Large intestine (tissue), 3 donors: Measurements from ENCODE around the gene VOPP1. TPM values are rescaled to one million over a fixed set of nuclear protein-coding genes. Genes with fewer than 3 reads are reported as not detected.

ENCODE experiments used
- DNase-seq, 2 donors: peaks; one replicate each; pipeline versions ENCODE4 v3.0.0 to v3.0.0-alpha.2; 2013
- H3K27ac ChIP-seq: one replicate; pipeline ENCODE4 v1.5.1; 2013; ENCODE audit warnings: low read length
- H3K27me3 ChIP-seq: 2 replicates; pipeline ENCODE4 v1.6.1; 2013; ENCODE audit warnings: low read length; ENCODE audit not compliant: control insufficient read depth, insufficient read depth
- H3K36me3 ChIP-seq: 2 replicates; pipeline ENCODE4 v1.6.1; 2013; ENCODE audit warnings: low read length; ENCODE audit not compliant: control insufficient read depth, insufficient read depth
- H3K4me1 ChIP-seq: one replicate; pipeline ENCODE4 v1.6.1; 2013; ENCODE audit warnings: low read length; ENCODE audit not compliant: control insufficient read depth, insufficient read depth
- H3K4me3 ChIP-seq: one replicate; pipeline ENCODE4 v1.5.1; 2013; ENCODE audit warnings: low read length
- H3K9me3 ChIP-seq: one replicate; pipeline ENCODE4 v1.6.1; 2013; ENCODE audit warnings: mild to moderate bottlenecking, low read depth, low read length, moderate library complexity; ENCODE audit not compliant: control insufficient read depth
- WGBS: methylation state at CpG from one replicate; pipeline ENCODE4 v1.1.5; 2013; ENCODE audit warnings: low lambda C conversion rate; ENCODE audit not compliant: insufficient coverage; 5-methylcytosine and 5-hydroxymethylcytosine counted together
- polyA plus RNA-seq: library from polyadenylated mRNA; unstranded; fragments of 120-200 nt; gene quantifications from one replicate; pipeline ENCODE4 v1.2.1, GENCODE V29; 2013

Gene VOPP1
- polyA plus RNA-seq, 1 donor = 29.9 TPM

DNA sequence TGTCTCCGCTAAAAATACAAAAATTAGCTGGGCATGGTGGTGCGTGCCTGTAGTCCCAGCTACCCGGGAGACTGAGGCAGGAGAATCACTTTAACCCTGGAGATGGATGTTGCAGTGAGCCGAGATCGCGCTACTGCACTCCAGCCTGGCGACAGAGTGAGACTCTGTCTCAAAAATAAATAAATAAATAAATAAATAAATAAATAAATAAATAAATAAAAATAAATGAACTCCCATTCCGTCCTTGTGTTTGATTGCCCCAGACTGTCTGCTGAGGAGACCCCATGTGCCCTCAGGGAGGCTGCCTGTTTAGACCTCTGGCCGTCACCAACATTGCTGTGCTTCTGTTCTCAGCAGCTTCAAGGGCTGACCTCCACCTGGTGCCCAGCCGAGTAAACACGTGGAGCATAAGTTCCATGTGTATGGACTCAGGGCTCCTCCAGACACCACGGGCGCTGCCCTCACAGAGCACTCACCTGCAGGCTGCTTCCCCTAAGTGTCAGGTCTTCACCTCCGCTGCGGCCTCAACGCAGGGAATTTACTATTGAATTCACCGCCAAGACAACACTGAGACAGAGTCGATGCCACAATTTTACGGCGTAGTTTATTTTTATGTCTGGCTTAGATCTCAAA lies 32.0 kb downstream of the VOPP1 start:
- DNase-seq = no peak
- H3K4me3 ChIP-seq = no peak overlapping the region
- no peak overlapping the region for H3K27ac ChIP-seq
- H3K36me3 ChIP-seq = no peaks in the 10 kb centered on the region
- H3K27me3 ChIP-seq = no peaks in the 10 kb centered on the region
- H3K9me3 ChIP-seq = no peaks in the 10 kb centered on the region
- 90% methylated on average over 2 of the region's 20 CpGs for WGBS
- peaks cover 7% of the 10 kb centered on the region for H3K4me1 ChIP-seq

DNA sequence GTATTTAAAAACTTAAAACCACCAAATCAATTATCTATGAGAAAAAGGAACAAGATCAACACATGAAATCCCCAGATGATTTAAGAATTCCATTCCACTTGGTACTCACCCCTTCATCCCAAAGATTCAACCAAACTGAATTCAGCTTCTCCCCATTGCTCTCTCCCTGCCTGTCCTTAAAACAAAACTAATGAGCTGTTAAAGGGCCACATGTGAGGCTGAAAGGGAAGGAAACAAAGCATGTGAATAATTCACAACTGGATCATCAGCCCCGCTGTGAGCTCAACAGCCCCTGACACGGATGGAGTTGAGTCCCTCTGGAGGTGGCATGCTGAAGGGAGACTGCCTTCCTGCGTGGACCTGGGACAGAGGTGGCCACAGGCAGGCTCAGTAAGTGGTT lies 32.9 kb downstream of the VOPP1 start:
- H3K4me1 ChIP-seq = peaks cover 11% of the 10 kb centered on the region
- H3K9me3 ChIP-seq = no peaks in the 10 kb centered on the region
- no CpG with 5 or more reads among the region's 3 CpGs for WGBS
- H3K4me3 ChIP-seq = no peak overlapping the region
- no peaks in the 10 kb centered on the region for H3K27me3 ChIP-seq
- no peak overlapping the region for H3K27ac ChIP-seq
- no peak for DNase-seq
- no peaks in the 10 kb centered on the region for H3K36me3 ChIP-seq

DNA sequence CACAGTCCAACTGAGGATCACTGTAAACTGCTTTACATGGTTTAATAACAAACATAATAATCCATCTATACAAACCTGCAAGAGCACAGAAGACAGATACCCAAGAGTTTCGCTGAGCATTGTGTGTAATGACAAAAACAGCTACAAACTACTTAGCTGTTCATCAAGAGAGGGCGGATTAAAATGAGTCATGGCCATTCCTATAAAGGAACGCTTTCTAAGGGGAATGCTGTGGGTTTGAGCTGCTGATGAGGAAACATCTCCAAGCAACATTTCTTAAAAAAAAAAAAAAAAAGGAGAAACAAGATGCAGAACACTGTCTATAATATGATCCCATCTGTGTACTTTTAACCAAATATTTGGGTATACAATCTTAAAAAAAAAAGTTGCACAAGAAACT lies 33.8 kb downstream of the VOPP1 start:
- Histone ChIP-seq H3K4me1 (peaks cover 11% of the 10 kb centered on the region), H3K27me3 (no peaks in the 10 kb centered on the region), H3K4me3 (no peak overlapping the region), H3K9me3 (no peaks in the 10 kb centered on the region), H3K36me3 (no peaks in the 10 kb centered on the region), H3K27ac (no peak overlapping the region)
- WGBS = 87% methylated on average over 3 of the region's 3 CpGs
- no peak for DNase-seq

DNA sequence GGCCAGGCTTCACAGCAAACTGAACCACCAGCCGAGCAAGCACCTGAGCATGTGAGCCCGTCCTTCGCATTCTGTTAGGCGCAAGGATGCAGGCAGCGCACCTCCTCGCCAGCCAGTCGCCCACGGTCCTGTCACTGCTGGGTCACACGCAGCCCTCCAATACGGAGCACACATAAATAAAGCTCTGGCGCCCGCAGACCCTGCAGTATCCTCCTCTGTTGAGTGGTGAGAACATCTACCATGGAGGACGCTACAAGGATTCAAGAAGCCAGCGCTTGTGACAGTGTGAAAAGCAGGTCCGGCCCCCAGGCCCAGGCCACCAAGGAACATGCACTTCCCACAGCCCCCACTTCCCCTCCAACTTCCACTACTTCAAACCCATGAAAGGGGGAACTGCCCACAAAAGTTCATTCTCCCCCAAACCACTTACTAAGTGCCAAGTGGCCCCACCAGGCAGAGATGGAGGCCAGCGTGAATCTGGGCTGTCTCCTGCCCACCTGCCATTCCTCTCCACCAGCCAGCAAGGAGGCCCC lies 34.8 kb downstream of the VOPP1 start:
- Histone ChIP-seq H3K4me1 (peaks cover 11% of the 10 kb centered on the region), H3K27me3 (no peaks in the 10 kb centered on the region), H3K4me3 (no peak overlapping the region), H3K36me3 (no peaks in the 10 kb centered on the region), H3K27ac (no peak overlapping the region), H3K9me3 (no peaks in the 10 kb centered on the region)
- WGBS = no CpG with 5 or more reads among the region's 16 CpGs
- DNase-seq = no peak

DNA sequence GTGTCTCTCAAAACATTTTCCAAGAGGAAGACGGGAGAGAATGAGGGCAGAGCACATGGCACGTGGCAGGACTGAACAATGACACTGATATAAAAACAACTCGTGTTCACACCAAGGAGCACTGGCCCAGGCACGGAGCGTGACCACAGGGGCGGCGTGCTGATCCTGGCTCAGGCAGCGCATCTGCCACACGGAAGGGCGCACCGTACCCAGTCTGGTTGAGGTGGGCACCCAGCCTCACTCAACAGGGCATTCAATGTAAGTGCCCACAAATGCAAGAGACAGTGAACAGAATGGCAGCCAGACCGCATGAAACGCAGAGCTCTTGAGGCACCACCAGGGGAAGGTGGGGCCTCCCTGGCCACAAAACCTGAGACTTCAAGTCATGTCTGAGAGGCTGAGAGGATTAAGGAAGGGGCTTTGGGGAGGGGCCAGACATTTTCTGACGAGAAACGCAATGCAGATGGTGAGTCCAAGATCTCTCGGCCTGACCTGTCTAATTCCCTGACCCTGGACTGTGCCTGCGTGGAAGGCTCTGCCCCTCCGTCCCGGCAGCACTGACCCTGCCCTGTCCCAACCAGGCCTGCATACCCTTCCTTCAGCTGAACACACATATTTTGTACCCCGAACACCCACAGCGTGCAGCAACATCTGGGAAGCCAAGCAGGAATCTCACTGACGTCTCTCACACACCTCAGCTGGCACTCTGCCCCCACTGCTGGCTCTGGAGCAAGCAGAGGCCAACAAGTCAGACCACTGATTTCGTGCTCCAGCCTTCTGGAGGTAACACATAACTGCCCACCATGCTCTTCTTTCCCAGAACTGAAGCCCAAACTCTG lies 35.5 kb downstream of the VOPP1 start:
- DNase-seq = no peak
- Histone ChIP-seq H3K4me1 (peaks cover 11% of the 10 kb centered on the region), H3K36me3 (no peaks in the 10 kb centered on the region), H3K9me3 (no peaks in the 10 kb centered on the region), H3K27me3 (no peaks in the 10 kb centered on the region), H3K27ac (no peak overlapping the region), H3K4me3 (no peak overlapping the region)
- WGBS = no CpG with 5 or more reads among the region's 23 CpGs

DNA sequence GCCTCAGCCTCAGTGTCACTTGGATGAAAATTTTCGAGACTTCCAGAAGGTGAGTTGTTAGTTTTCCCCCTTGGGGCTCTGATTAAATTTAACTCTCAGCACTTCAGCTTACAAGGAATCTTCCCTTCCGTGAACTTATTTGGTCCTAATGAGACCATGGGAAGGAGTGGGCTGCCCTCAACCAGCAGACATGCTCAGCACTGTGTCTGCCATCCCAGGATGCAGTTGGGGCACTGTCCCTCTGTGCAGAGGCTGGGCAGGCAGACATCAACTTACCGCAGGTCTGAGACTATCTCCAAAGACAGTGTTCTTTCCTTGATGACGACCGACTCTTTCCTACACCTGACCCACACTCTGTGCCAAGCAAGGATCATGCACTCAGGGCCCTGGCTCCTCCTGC lies 36.7 kb downstream of the VOPP1 start:
- WGBS = no CpG with 5 or more reads among the region's 5 CpGs
- Histone ChIP-seq H3K4me1 (peaks cover 11% of the 10 kb centered on the region), H3K27me3 (no peaks in the 10 kb centered on the region), H3K36me3 (no peaks in the 10 kb centered on the region), H3K27ac (no peak overlapping the region), H3K9me3 (no peaks in the 10 kb centered on the region), H3K4me3 (no peak overlapping the region)
- DNase-seq = no peak

DNA sequence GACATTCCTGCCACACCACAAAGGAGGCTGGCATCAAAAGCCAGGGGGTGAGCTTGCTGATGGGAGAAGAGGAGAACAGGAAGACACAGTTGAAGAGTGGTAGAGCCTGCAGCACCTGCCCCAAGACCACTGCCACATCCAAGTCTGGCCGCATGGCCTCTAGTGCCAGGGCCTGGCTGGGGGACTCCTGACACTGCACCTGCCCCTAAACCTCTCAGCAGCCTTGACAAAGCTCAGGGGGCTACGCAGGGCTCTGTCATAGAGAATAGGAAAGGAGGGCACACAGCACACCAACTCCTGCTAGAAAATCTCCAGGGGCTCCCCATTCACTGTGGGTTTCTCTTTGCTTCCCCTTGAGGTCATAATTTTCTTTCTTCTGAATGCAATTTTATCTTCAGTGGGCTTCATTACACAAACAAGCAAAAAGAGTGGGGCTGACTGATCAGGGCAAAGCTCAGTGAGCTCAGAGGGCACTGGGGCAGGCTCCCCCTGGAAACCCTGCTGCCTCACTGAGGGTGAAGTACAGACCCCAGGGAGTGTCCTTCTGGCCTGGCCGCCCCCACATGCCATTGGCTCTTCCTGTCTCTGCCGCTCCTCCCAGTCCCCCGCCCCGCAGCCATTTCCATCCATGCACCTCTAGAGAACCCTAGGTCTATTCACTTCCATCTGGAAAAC lies 37.2 kb downstream of the VOPP1 start:
- DNase-seq = peak; percentile 34 to 68
- Histone ChIP-seq H3K36me3 (no peaks in the 10 kb centered on the region), H3K27ac (peak overlapping the region; percentile 20), H3K4me3 (no peak overlapping the region), H3K9me3 (no peaks in the 10 kb centered on the region), H3K27me3 (no peaks in the 10 kb centered on the region), H3K4me1 (peaks cover 11% of the 10 kb centered on the region)
- no CpG with 5 or more reads among the region's 6 CpGs for WGBS

DNA sequence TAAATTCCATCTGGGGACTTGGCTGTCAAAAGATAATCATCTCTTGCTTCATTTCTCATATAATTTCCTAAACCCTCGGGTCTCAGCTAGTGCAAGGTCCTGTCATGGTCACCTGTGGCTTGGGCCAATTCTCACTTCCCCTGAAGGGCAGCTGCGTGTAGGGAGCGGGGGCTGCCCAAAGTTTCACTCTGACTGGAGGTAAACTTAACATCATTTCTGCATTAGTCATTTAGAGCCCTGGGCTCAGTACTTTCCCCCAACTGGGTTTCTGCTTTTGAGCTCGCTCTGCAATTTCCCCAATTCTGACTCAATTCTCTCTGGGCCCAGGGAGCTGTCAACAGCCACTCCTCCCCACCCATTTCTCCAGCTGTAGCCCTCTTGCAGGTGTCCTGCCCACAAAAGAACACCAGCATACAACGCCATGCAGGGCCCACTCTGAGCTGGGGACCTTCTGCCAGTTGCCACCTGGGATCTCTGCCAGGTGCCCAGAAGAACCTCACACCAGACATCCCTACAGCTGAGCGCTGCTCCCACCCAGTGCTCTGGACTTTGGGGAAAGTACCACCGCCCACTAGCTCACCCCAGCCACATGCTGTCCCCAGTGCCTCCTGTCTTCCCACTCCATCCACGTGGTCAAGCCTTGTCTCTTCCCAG lies 37.9 kb downstream of the VOPP1 start:
- DNase-seq = no peak
- Histone ChIP-seq H3K9me3 (no peaks in the 10 kb centered on the region), H3K27ac (no peak overlapping the region), H3K4me1 (peaks cover 11% of the 10 kb centered on the region), H3K27me3 (no peaks in the 10 kb centered on the region), H3K36me3 (no peaks in the 10 kb centered on the region), H3K4me3 (no peak overlapping the region)
- WGBS = no CpG with 5 or more reads among the region's 8 CpGs

DNA sequence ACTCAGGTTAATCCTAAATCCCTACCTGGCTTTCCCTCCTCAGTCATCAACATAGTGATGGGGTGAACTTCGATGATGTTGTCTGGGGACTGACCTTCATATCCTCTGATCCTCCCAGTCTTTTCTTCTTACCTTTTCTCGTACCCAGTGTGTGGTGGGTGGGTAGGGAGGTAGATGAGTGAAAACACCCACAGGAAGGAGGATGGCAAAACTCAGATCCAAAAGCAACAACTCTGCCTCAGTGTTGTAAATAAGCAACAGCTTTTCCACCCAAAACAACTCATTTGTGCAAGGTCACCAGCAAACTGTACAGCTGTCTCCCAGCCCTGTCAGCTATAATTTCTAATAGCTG lies 38.6 kb downstream of the VOPP1 start:
- H3K9me3 ChIP-seq = no peaks in the 10 kb centered on the region
- DNase-seq = no peak
- H3K36me3 ChIP-seq = no peaks in the 10 kb centered on the region
- H3K4me1 ChIP-seq = peaks cover 11% of the 10 kb centered on the region
- no peak overlapping the region for H3K27ac ChIP-seq
- WGBS = no CpG with 5 or more reads among the region's 2 CpGs
- no peak overlapping the region for H3K4me3 ChIP-seq
- no peaks in the 10 kb centered on the region for H3K27me3 ChIP-seq

DNA sequence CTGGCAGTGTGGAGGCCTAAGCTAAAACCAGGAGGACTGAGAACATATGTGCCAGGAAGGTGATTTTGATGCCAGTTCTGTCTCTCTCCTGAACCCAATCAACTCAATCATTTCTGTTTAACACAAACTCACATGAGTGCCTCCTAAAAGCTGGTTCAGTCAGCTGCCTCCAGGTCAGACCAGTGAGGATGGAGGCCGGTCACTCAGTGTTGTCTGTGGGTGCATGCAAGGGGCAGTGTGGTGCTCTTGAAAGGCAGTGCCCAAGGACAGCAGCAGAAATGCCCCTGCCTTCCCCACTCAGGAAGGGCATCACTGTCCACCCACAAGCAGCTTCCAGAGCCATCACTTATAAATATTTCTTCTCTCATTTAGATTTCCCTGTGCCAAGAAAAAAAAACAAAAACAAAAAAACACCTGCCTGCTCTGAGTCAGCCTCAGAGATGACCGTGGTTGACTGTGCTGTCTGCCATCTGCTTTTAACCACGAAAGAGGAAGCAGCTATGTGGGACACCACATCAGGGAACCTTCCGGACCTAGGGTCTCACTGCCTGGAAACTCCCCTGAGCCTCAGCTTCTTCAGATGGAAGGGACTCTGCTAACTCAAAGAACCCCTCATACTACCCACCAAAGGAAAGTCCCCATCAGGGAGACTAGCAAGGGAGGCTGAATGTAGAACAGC lies 39.1 kb downstream of the VOPP1 start:
- no peaks in the 10 kb centered on the region for H3K9me3 ChIP-seq
- no peak overlapping the region for H3K4me3 ChIP-seq
- WGBS = no CpG with 5 or more reads among the region's 4 CpGs
- peaks cover 11% of the 10 kb centered on the region for H3K4me1 ChIP-seq
- no peaks in the 10 kb centered on the region for H3K36me3 ChIP-seq
- no peaks in the 10 kb centered on the region for H3K27me3 ChIP-seq
- H3K27ac ChIP-seq = no peak overlapping the region
- peak; percentile 24 to 36 for DNase-seq
